SK-MEL-5 (cell line): ENCODE results near the gene ADK. TPM values are rescaled to one million over a fixed set of nuclear protein-coding genes. Genes with fewer than 3 reads are reported as not detected.

ENCODE experiments used
- DNase-seq: peaks from one replicate; pipeline ENCODE4 v3.0.0-alpha.2; 2016; ENCODE audit warnings: low read depth, low spot score
- in situ Hi-C: cut with HindIII; loops from 2 replicates; pipeline ENCODE4 v1.10.0; 2016; ENCODE audit warnings: low sequenced_read_pairs, high pct_unique_total_duplicates, low pct_unique_long_range_greater_than_20kb
- polyA plus RNA-seq, 2 experiments: library from polyadenylated mRNA; depleted of rRNA; stranded (reverse); fragments of >200 nt; gene quantifications; 2 replicates each; pipeline ENCODE4 v1.2.3, GENCODE V29; 2015
- total RNA-seq: library from RNA; depleted of rRNA; stranded (reverse); fragments of >200 nt; shearing (Covaris generic); gene quantifications from 2 replicates; pipeline ENCODE4 v1.2.3, GENCODE V29; 2014; rRNA removed

Gene ADK
- 21.8 and 23.3 TPM in 2 replicates for total RNA-seq
- 14.1 and 16.5 TPM in 2 replicates for polyA plus RNA-seq (2015; cell fraction: cytosol; rRNA removed)
- 5.0 and 8.8 TPM in 2 replicates for polyA plus RNA-seq (2015; cell fraction: nucleus; rRNA removed)

DNA sequence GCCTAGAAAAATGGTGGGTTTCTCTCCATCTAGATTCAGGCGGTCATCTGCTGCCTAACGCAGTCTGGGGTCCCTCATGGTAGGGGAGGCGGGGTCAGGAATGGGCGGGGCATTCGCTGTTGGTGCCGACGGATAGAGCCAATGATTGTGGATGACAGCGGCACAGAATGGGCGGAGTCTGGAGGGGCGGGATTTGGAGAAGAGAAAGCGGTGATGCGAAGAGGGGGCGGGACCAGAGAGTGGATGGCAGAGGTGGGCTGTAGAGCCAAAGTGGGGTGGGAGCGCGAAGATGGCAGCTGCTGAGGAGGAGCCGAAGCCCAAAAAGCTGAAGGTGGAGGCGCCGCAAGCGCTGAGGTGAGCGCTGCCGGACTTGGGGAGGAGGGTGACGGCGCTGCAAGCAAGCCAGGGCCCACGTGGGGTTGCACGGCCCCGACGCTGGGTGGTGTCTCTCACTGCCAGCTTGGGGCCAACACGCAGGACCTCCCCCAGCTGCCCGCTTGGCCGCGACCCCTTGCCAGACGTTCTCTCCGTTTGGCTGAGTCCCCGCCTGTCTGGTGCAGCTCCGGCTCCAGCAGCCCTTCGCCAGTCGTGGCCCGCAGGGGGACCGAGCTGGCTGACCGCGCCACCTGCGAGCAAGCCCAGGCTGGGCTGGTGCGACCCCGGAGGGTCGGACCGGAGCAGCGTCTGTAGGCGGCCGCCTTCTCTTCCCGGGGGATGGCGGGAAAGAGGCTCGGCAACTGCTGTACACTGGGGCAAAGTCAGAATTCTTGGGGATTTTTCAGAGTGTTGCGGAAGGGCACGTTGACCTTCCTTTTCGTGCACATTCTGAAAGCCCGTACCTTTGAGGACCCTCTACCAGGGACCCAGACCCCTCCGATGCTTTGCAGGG, at the start of gene ADK:
Gene ADK, plus strand, starts transcription at position 232 of the 889 bp plus-strand sequence. Its CDS starts 58 bp downstream, at position 290.
- in situ Hi-C loops, result no loop called here
- DNase-seq, result peak; percentile 98

DNA sequence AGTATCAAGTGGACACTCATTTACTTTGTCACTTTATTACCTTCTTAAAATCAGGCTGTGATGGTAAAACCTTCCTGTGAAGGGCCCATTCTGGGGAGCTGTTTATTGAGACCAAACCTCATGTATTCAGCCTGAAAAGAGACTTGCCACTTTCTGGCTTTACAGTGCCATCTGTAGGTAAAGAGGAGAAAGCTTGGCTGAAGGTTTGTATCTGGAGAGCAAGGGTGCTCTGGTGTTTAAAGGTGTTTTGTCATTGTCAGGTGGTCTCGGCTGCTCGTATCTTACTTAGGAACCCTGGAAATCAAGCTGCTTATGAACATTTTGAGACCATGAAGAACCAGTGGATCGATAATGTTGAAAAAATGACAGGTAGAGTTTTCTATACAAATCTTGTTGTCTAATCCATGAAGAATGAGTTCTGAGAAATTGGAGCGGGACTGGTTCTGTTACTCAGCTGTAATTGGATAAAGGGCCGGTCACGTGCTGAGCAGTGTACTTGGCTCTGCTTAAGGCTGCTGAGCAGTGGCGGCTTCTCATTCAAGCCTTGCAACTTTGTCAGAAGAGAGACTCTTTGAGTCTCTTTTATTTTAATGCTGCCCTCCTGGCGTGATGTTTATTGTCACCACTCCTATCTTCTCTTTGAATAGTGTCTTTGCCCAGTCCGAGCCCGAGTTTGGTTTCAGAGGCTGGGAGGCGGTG, 47.3 kb upstream of the ADK start:
- in situ Hi-C loops, result no loop called here

DNA sequence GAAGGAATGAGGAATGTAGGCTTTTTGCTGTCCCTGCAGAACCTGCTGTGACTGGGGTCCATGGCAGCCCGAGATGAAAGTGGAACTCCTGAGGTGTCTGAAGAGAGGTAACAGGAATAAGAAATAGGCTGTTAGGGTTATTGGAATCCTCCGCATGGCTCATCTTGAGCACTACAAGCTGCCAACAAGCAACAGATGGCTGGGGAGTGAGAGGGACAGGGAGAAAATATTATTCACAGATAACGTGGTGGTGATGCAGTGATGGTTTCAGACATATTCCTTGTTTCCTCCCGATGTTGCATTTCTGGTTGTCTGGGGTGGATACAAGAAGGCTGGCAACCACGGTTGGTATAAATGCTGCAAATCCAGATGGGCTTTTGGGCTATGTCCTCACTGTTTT, 46.5 kb upstream of the ADK start:
- in situ Hi-C loops, result no loop called here

More for the DNA sequence above, 47.3 kb upstream of the ADK start:
- peak; percentile 54 for DNase-seq

GRCh38 chr10:74104996-74105395, 46.0 kb upstream of the ADK start:
- in situ Hi-C loops, result no loop called here
- DNase-seq, result no peak

More for the DNA sequence above, 46.5 kb upstream of the ADK start:
- no peak for DNase-seq

DNA sequence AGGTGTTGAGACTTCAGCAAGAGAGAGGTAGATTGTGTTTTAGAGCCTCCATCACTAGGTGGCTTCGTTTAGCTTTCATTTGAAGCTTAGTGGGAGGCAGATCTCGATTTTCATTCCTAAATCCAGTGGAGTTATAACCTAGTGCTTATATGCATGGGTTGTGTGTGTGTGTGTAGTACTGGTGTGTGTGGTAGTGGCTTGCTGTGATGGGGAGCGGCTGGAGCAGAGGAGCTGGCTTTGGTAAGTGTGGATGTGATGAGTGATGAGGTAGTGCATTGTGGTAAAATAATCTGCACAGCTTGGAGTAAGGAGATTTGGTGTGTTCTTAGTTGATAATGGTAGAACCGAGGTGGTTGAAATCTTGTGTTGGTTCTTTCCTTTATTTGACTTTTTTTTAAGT, 43.6 kb upstream of the ADK start:
- DNase-seq, result no peak

GRCh38 chr10:74109452-74109851, 41.6 kb upstream of the ADK start:
- in situ Hi-C loops, result no loop called here
- DNase-seq, result no peak

More for the DNA sequence above, 43.6 kb upstream of the ADK start:
- in situ Hi-C loops, result no loop called here

DNA sequence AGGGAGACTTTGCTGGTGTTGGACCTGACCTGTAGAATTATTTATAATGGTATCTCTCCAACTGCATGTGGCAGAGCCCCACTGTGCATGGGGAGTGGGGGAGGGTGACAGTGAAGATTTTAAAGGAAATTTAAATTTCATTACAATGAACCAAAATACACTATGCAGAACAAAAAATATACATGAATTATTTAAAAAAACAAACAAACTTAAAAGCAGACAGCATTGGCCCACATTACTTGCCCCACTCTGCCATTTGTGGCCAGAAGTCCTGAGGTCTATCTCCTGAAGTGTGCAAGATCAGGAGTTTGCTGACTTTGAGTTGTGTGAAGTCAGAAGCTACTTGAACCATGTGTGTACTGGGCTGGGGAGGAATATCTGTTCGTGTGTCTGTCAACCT, 40.9 kb upstream of the ADK start:
- no peak for DNase-seq
- in situ Hi-C loops, result no loop called here

DNA sequence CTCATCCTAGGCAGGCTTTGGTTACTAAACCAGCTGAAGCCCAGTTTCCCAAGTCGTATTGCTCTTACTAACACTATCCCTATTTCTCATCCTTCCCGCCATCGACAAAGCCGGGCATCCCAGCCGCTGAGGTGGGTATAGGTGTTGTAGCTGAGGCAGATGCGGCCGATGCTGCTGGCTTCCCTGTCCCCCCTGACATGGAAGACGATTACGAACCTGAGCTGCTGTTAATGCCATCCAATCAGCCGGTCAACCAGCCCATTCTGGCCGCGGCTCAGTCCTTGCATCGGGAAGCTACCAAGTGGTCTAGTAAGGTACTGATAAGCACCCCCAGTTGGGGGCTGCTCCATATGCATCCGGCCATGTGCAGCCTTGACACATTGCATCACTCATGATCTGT, 39.2 kb upstream of the ADK start:
- in situ Hi-C loops, result no loop called here
- no peak for DNase-seq

DNA sequence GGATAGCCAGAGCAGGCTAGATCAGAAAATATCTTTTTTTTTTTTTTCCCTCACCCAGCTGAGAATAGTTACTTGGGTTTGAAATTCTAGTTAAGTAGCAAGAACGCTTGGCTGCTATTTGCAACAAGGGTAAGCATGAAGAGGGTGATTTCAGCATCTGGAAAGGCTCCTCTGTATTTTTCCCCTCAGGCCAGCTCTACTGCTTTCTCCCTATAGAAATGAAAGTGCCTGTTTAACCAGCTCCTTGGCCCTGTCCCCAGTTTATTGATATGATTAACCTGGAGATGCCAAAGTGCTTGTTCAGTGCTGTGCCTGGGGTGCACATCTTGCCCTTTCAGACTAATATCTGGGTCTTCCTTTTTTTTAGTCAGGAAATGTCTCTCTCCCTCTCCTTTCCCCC, 37.5 kb upstream of the ADK start:
- in situ Hi-C loops, result no loop called here
- DNase-seq, result no peak

DNA sequence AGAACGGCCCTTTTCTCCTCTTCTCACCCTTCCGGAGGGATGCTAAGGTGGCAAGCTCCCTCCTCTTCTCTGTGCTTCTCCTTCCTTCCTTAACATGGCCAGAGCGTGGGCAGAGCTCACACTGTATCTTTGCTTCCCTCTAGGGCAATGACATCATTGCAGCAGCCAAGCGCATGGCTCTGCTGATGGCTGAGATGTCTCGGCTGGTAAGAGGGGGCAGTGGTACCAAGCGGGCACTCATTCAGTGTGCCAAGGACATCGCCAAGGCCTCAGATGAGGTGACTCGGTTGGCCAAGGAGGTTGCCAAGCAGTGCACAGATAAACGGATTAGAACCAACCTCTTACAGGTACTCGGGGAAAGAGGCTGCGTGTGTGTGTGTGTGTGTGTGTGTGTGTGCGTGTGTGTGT, 37.0 kb upstream of the ADK start:
- no peak for DNase-seq
- in situ Hi-C loops, result no loop called here

GRCh38 chr10:74117738-74118137, 33.3 kb upstream of the ADK start:
- in situ Hi-C loops, result no loop called here

GRCh38 chr10:74118804-74119203, 32.2 kb upstream of the ADK start:
- peak; percentile 23 for DNase-seq
- in situ Hi-C loops, result no loop called here

More at GRCh38 chr10:74117738-74118137, 33.3 kb upstream of the ADK start:
- no peak for DNase-seq

DNA sequence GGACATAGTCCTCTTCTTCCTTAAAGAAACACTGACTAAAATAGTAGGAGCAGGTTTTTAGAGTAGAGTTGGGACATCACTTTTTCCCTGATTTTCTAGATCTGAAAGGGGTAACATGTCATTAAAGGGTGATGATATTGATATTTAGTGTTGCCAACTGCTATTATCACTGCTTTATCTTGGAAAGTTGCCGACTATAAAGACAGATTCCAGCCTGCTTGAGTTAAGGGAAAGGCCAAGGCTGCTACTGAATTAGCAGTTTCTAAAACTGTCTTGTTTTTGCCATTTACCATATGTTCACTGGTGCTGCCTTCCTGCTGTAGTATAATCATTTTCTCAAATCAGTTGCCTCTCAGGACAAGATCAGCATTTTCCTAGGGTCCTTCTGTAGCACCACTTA, 30.1 kb upstream of the ADK start:
- no peak for DNase-seq
- in situ Hi-C loops, result no loop called here

GRCh38 chr10:74121368-74121767, 29.7 kb upstream of the ADK start:
- in situ Hi-C loops, result no loop called here
- no peak for DNase-seq

GRCh38 chr10:74122060-74122459, 29.0 kb upstream of the ADK start:
- no peak for DNase-seq
- in situ Hi-C loops, result no loop called here

GRCh38 chr10:74123081-74123480, 27.9 kb upstream of the ADK start:
- in situ Hi-C loops, result no loop called here
- no peak for DNase-seq

GRCh38 chr10:74133923-74134820, 16.8 kb upstream of the ADK start:
- no peak for DNase-seq
- in situ Hi-C loops, result no loop called here

DNA sequence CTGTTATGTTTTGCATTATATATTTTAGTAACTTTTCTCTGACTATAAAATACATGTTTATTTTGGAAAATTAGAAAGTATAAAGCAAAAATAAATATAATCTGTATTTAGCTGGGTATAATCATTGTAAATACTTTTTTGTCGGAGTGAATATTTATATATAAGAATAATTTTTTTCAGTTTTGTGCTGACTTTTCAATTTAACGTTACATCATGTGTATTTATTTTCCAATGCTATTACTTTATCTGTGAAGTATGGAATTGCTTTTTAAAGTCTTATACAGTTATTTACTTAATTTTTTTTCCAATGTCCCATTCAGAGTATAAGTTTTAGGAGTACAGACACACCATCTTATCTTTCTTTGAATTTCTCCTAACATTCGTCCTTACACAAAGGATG, 15.6 kb upstream of the ADK start:
- no peak for DNase-seq
- in situ Hi-C loops, result no loop called here
